B cell (primary cell): ENCODE results near the gene ZACN. TPM values are rescaled to one million over a fixed set of nuclear protein-coding genes. Genes with fewer than 3 reads are reported as not detected.

ENCODE experiments used
- ATAC-seq: fragments of 200-7000 bp; cut with Tn5 transposase; one replicate; pipeline ENCODE4 v1.10.0; 2021; ENCODE audit warnings: low read depth, mild to moderate bottlenecking, moderate number of reproducible peaks, moderate library complexity
- CTCF ChIA-PET: fragments of 350-600 bp; sonication (Branson Sonifier 250); formaldehyde crosslinking; loops from one replicate; lab custom pipeline; 2021; ENCODE audit warnings: antibody characterized with exemption, inconsistent platforms; lab: Charles Lee
- POLR2A ChIA-PET: fragments of 350-600 bp; sonication (Branson Sonifier 250); formaldehyde crosslinking; loops from one replicate; lab custom pipeline; 2021; ENCODE audit warnings: antibody characterized with exemption; lab: Charles Lee
- DNase-seq: peaks from one replicate; pipeline ENCODE4 v3.0.0; 2013
- H2AFZ ChIP-seq: 2 replicates; pipeline ENCODE4 v1.6.1; 2012; ENCODE audit warnings: mild to moderate bottlenecking, low read depth, low read length; ENCODE audit not compliant: insufficient read depth, poor library complexity, severe bottlenecking
- H3K27ac ChIP-seq, 2 donors: 1 replicate in 1 of 2; 2 replicates in 1 of 2; pipeline ENCODE4 v1.5.1; 2012 to 2013; ENCODE audit warnings: low read length in 2 of 2, mild to moderate bottlenecking in 2 of 2, moderate library complexity in 1 of 2
- H3K27me3 ChIP-seq, 4 experiments: fragments of 200-600 bp in 1 of 4; sonication (generic) in 1 of 4; replicated peaks in 1 of 4; 1 replicate in 2 of 4; 2 replicates in 2 of 4; pipeline versions ENCODE4 v1.6.1 to v1.7.0; 2013 to 2016; ENCODE audit warnings: low read length in 3 of 4, mild to moderate bottlenecking in 2 of 4, mixed read lengths in 1 of 4, moderate library complexity in 1 of 4; ENCODE audit not compliant: insufficient read depth in 4 of 4, control insufficient read depth in 3 of 4; ENCODE audit errors: control extremely low read depth in 1 of 4
- H3K36me3 ChIP-seq, 2 experiments: replicated peaks in 1 of 2; 1 replicate in 1 of 2; 2 replicates in 1 of 2; pipeline versions ENCODE4 v1.6.1 to v1.7.1; 2013; ENCODE audit warnings: low read length in 1 of 2; ENCODE audit not compliant: insufficient read depth in 2 of 2, control insufficient read depth in 1 of 2; ENCODE audit errors: control extremely low read depth in 1 of 2, extremely low read depth in 1 of 2
- H3K4me1 ChIP-seq, 2 donors: fragments of 200-600 bp in 1 of 2; sonication (generic) in 1 of 2; 1 replicate in 1 of 2; 2 replicates in 1 of 2; pipeline versions ENCODE4 v1.5.1 to v1.6.1; 2013 to 2017; ENCODE audit warnings: low read length in 2 of 2; ENCODE audit not compliant: control insufficient read depth in 2 of 2, insufficient read depth in 2 of 2
- H3K4me2 ChIP-seq: replicated peaks from 2 replicates; pipeline ENCODE3; 2012; ENCODE audit warnings: mild to moderate bottlenecking, low read depth, low read length; ENCODE audit not compliant: poor library complexity, severe bottlenecking
- H3K4me3 ChIP-seq, 5 experiments: fragments of 200-600 bp in 1 of 5; sonication (generic) in 1 of 5; 1 replicate in 3 of 5; 2 replicates in 2 of 5; pipeline versions ENCODE4 v1.5.1 to v1.7.0; 2011 to 2016; ENCODE audit warnings: low read length in 4 of 5, mild to moderate bottlenecking in 4 of 5, low read depth in 2 of 5, control low read depth in 1 of 5, moderate library complexity in 1 of 5; ENCODE audit not compliant: insufficient read depth in 1 of 5; ENCODE audit errors: control extremely low read depth in 1 of 5, extremely low read depth in 1 of 5
- H3K79me2 ChIP-seq: fragments of 200-600 bp; sonication (generic); one replicate; pipeline ENCODE4 v1.6.0; 2016; ENCODE audit warnings: low read length; ENCODE audit not compliant: control insufficient read depth, insufficient read depth
- H3K9ac ChIP-seq: fragments of 200-600 bp; sonication (generic); 2 replicates; pipeline ENCODE4 v1.6.1; 2017; ENCODE audit warnings: mild to moderate bottlenecking, low read length, moderate library complexity
- H3K9me3 ChIP-seq, 3 donors: one replicate each; pipeline versions ENCODE4 v1.6.1 to v1.7.1; 2013; ENCODE audit warnings: low read length in 2 of 3; ENCODE audit not compliant: control insufficient read depth in 2 of 3, insufficient read depth in 1 of 3; ENCODE audit errors: control extremely low read depth in 1 of 3
- H4K20me1 ChIP-seq: 2 replicates; pipeline ENCODE4 v1.6.0; 2012; ENCODE audit warnings: mild to moderate bottlenecking, low read length; ENCODE audit not compliant: insufficient read depth, control insufficient read depth, poor library complexity, severe bottlenecking
- H3K27ac Mint-ChIP-seq: one replicate; pipeline ENCODE4 v1.8.0; 2021; ENCODE audit warnings: mixed read lengths
- H3K27me3 Mint-ChIP-seq: one replicate; pipeline ENCODE4 v1.8.0; 2021; ENCODE audit warnings: mixed read lengths
- H3K4me1 Mint-ChIP-seq: one replicate; pipeline ENCODE4 v1.8.0; 2021; ENCODE audit warnings: mixed read lengths
- H3K4me3 Mint-ChIP-seq: one replicate; pipeline ENCODE4 v1.8.0; 2021; ENCODE audit warnings: mixed read lengths
- H3K9me3 Mint-ChIP-seq: one replicate; pipeline ENCODE4 v1.8.0; 2022; ENCODE audit warnings: mixed read lengths; ENCODE audit not compliant: insufficient read depth
- CTCF ChIP-seq: fragments of 200-600 bp; IDR thresholded peaks from one replicate; pipeline ENCODE4 v1.8.0; 2022; ENCODE audit warnings: antibody characterized with exemption, mild to moderate bottlenecking
- EZH2 ChIP-seq: IDR thresholded peaks from 2 replicates; pipeline ENCODE4 v1.6.1; 2012; ENCODE audit warnings: borderline replicate concordance, low read depth, mild to moderate bottlenecking, moderate library complexity, low read length; ENCODE audit not compliant: insufficient read depth, poor library complexity, severe bottlenecking
- WGBS: methylation state at CpG from one replicate; pipeline ENCODE4 v1.1.5; 2013; ENCODE audit warnings: missing lambda C conversion rate; ENCODE audit not compliant: insufficient coverage; 5-methylcytosine and 5-hydroxymethylcytosine counted together
- intact Hi-C: fragments of 100-400 bp; cut with micrococcal nuclease; formaldehyde crosslinking; loops from one replicate; pipeline ENCODE4 v1.10.0; 2022
- polyA plus RNA-seq: library from polyadenylated mRNA; depleted of rRNA; stranded (reverse); fragments of >200 nt; gene quantifications from 2 replicates; pipeline ENCODE4 v1.2.3, GENCODE V29; 2012
- total RNA-seq, 2 donors: library from RNA; stranded (reverse); fragments of 120-200 nt in 1 of 2; gene quantifications; 1 replicate in 1 of 2; 2 replicates in 1 of 2; pipeline versions ENCODE4 v1.2.3 to v1.2.4, GENCODE V29; 2013 to 2022

Gene ZACN
- total and polyA plus RNA-seq, 2 donors (not counting 1 experiment from before 2014, with no cell fraction given) = 0.37 to 0.45 TPM

GRCh38 chr17:76106703-76107102 lies 27.7 kb downstream of the ZACN start:
- H3K27ac ChIP-seq = no peak overlapping the region
- CTCF ChIA-PET = interaction anchor here (0.7 to 1.5 kb wide), 3 partner anchors 12 to 191 kb away, joined by 3 to 6 read pairs (median 5); no protein-coding TSS in a partner anchor
- H2AFZ ChIP-seq = peak overlapping the region; percentile 58
- POLR2A ChIA-PET = interaction anchor here (0.5 kb wide), 1 partner anchor 251 kb away, joined by 7 read pairs; the partner anchor contains the start of gene WBP2
- no peak overlapping the region for H3K4me3 ChIP-seq
- H3K4me1 Mint-ChIP-seq = peaks cover 16% of the 10 kb centered on the region
- H3K4me2 ChIP-seq = no peak overlapping the region
- H3K4me1 ChIP-seq = peaks cover 11 to 22% of the 10 kb centered on the region in 2 donors
- intact Hi-C loops = no loop called here
- H3K27me3 Mint-ChIP-seq = no peaks in the 10 kb centered on the region
- WGBS = no CpG with 5 or more reads among the region's 3 CpGs
- H3K27ac Mint-ChIP-seq = no peak overlapping the region
- DNase-seq (no peak), ATAC-seq (no peak)
- H3K27me3 ChIP-seq = no peaks in the 10 kb centered on the region
- no peaks in the 10 kb centered on the region for H3K9me3 Mint-ChIP-seq
- H3K9me3 ChIP-seq = no peaks in the 10 kb centered on the region
- H3K36me3 ChIP-seq = peaks cover 0 to 7% of the 10 kb centered on the region in 2 experiments
- peaks cover 17% of the 10 kb centered on the region for H3K79me2 ChIP-seq
- H3K4me3 Mint-ChIP-seq = peak overlapping the region; percentile 16
- H4K20me1 ChIP-seq = no peaks in the 10 kb centered on the region
- TF ChIP-seq EZH2 = no peak
- TF ChIP-seq CTCF = no peak
- no peak overlapping the region for H3K9ac ChIP-seq

GRCh38 chr17:76107509-76107908 lies 28.5 kb downstream of the ZACN start:
- no peak overlapping the region for H3K4me3 ChIP-seq
- no CpG with 5 or more reads among the region's 6 CpGs for WGBS
- no peak overlapping the region for H3K4me3 Mint-ChIP-seq
- H3K9me3 ChIP-seq = no peaks in the 10 kb centered on the region
- H3K4me2 ChIP-seq = no peak overlapping the region
- H3K9me3 Mint-ChIP-seq = no peaks in the 10 kb centered on the region
- TF ChIP-seq EZH2 = no peak
- peak; percentile 40 for TF ChIP-seq CTCF
- no peak overlapping the region for H3K27ac Mint-ChIP-seq
- peaks cover 17% of the 10 kb centered on the region for H3K79me2 ChIP-seq
- ChIA-PET CTCF (no interaction called here), POLR2A (no interaction called here)
- DNase-seq = no peak
- no peaks in the 10 kb centered on the region for H3K27me3 ChIP-seq
- H3K36me3 ChIP-seq = no peaks in the 10 kb centered on the region
- no peaks in the 10 kb centered on the region for H3K27me3 Mint-ChIP-seq
- H2AFZ ChIP-seq = no peak overlapping the region
- no peaks in the 10 kb centered on the region for H4K20me1 ChIP-seq
- no peak overlapping the region for H3K27ac ChIP-seq
- peaks cover 9 to 16% of the 10 kb centered on the region in 2 donors for H3K4me1 ChIP-seq
- intact Hi-C loops = no loop called here
- no peak overlapping the region for H3K9ac ChIP-seq
- peaks cover 14% of the 10 kb centered on the region for H3K4me1 Mint-ChIP-seq
- ATAC-seq = no peak
